GM23338 (cell line): ENCODE results near the gene RPL27. TPM values are rescaled to one million over a fixed set of nuclear protein-coding genes. Genes with fewer than 3 reads are reported as not detected.

Experiments used
- ATAC-seq: fragments of 200-7000 bp; cut with Tn5 transposase; 3 replicates; pipeline ENCODE4 v1.9.1; 2020
- DNase-seq: peaks from one replicate; pipeline ENCODE4 v3.0.0-alpha.2; 2015; ENCODE audit warnings: low spot score
- H2AFZ ChIP-seq: fragments of 200-600 bp; sonication (generic); 2 replicates; pipeline ENCODE4 v1.8.0; 2016; ENCODE audit warnings: antibody characterized with exemption, mild to moderate bottlenecking, moderate library complexity
- H3F3A ChIP-seq: fragments of 200-600 bp; sonication (generic); replicated peaks from 2 replicates; pipeline ENCODE4 v1.8.0; 2017; ENCODE audit warnings: antibody characterized with exemption, mixed run types, low read depth
- H3K27ac ChIP-seq: fragments of 200-600 bp; sonication (generic); 2 replicates; pipeline ENCODE4 v1.6.1; 2016; ENCODE audit warnings: low read depth
- H3K27me3 ChIP-seq: fragments of 200-600 bp; sonication (generic); 2 replicates; pipeline ENCODE4 v1.8.0; 2016; ENCODE audit warnings: mild to moderate bottlenecking, mixed run types, moderate library complexity; ENCODE audit not compliant: insufficient read depth
- H3K36me3 ChIP-seq: fragments of 200-600 bp; sonication (generic); 2 replicates; pipeline ENCODE4 v1.8.0; 2016; ENCODE audit warnings: mild to moderate bottlenecking; ENCODE audit not compliant: insufficient read depth
- H3K4me1 ChIP-seq: fragments of 200-600 bp; sonication (generic); 2 replicates; pipeline ENCODE4 v1.8.0; 2016; ENCODE audit warnings: mild to moderate bottlenecking, moderate library complexity; ENCODE audit not compliant: insufficient read depth
- H3K4me2 ChIP-seq: fragments of 200-600 bp; sonication (generic); 2 replicates; pipeline ENCODE4 v1.7.1; 2017; ENCODE audit warnings: mixed run types
- H3K4me3 ChIP-seq: fragments of 200-600 bp; sonication (generic); 2 replicates; pipeline ENCODE4 v1.6.1; 2016; ENCODE audit warnings: mixed run types
- H3K79me2 ChIP-seq: fragments of 200-600 bp; sonication (generic); replicated peaks from 2 replicates; pipeline ENCODE4 v1.8.0; 2017; ENCODE audit warnings: mild to moderate bottlenecking; ENCODE audit not compliant: insufficient read depth
- H3K9me2 ChIP-seq: fragments of 200-600 bp; sonication (generic); 2 replicates; pipeline ENCODE4 v1.8.0; 2017; ENCODE audit not compliant: insufficient read depth
- H4K20me1 ChIP-seq: fragments of 200-600 bp; sonication (generic); replicated peaks from 2 replicates; pipeline ENCODE4 v1.8.0; 2017; ENCODE audit warnings: mild to moderate bottlenecking; ENCODE audit not compliant: insufficient read depth
- H3K27ac Mint-ChIP-seq: 2 replicates; pipeline ENCODE4 v1.8.0; 2020; ENCODE audit warnings: inconsistent platforms, mild to moderate bottlenecking, moderate library complexity, mixed read lengths
- H3K27me3 Mint-ChIP-seq: 3 replicates; pipeline ENCODE4 v1.8.0; 2022; ENCODE audit warnings: low read depth, mild to moderate bottlenecking, moderate library complexity, mixed read lengths, inconsistent platforms; ENCODE audit not compliant: insufficient read depth, poor library complexity
- H3K36me3 Mint-ChIP-seq: 3 replicates; pipeline ENCODE4 v1.8.0; 2021; ENCODE audit warnings: low read depth, mild to moderate bottlenecking, inconsistent platforms, moderate library complexity, mixed read lengths
- H3K4me1 Mint-ChIP-seq: 3 replicates; pipeline ENCODE4 v1.8.0; 2020; ENCODE audit warnings: mild to moderate bottlenecking, inconsistent platforms, mixed read lengths
- H3K4me3 Mint-ChIP-seq: 3 replicates; pipeline ENCODE4 v1.8.0; 2021; ENCODE audit warnings: moderate library complexity, mild to moderate bottlenecking, inconsistent platforms, mixed read lengths
- H3K9me3 Mint-ChIP-seq: 3 replicates; pipeline ENCODE4 v1.8.0; 2020; ENCODE audit warnings: moderate library complexity, mild to moderate bottlenecking, inconsistent platforms, mixed read lengths
- CREB1 ChIP-seq: fragments of 250-450 bp; sonication (Bioruptor Pico); IDR thresholded peaks from 2 replicates; pipeline ENCODE4 v1.5.0; 2020; ENCODE audit warnings: low read depth, mild to moderate bottlenecking, moderate library complexity
- JUNB ChIP-seq: IDR thresholded peaks from one replicate; pipeline ENCODE4 v1.6.1; 2016; ENCODE audit warnings: antibody characterized with exemption; ENCODE audit not compliant: unreplicated experiment
- NANOG ChIP-seq: IDR thresholded peaks from 2 replicates; pipeline ENCODE4 v1.6.1; 2016; ENCODE audit warnings: antibody characterized with exemption, borderline replicate concordance
- POLR2AphosphoS5 ChIP-seq: IDR thresholded peaks from 2 replicates; pipeline ENCODE4 v1.6.1; 2016; ENCODE audit warnings: antibody characterized with exemption, low read depth
- ZNF114 ChIP-seq: fragments of 250-450 bp; sonication (Bioruptor Pico); IDR thresholded peaks from 2 replicates; pipeline ENCODE4 v1.5.0; 2020; ENCODE audit warnings: mild to moderate bottlenecking, moderate library complexity
- ZNF331 ChIP-seq: fragments of 250-450 bp; sonication (Bioruptor Pico); IDR thresholded peaks from 2 replicates; pipeline ENCODE4 v1.5.0; 2020; ENCODE audit warnings: low read depth, mild to moderate bottlenecking, moderate library complexity
- polyA plus RNA-seq: library from polyadenylated mRNA; unstranded; fragments of >200 nt; fragmentation: Nextera tagmentation; extraction: Ambion mirVana; gene quantifications from 2 replicates; pipeline ENCODE4 v1.2.1, GENCODE V29; 2016
- total RNA-seq: library from RNA; depleted of rRNA; stranded (reverse); fragments of >200 nt; shearing (Covaris generic); gene quantifications from 2 replicates; pipeline ENCODE4 v1.2.3, GENCODE V29; 2014
- TF ChIP-seq, protein P1 (sequence below), 2 experiments: fragments of 200-600 bp in 1 of 2; sonication (generic) in 1 of 2; conservative IDR thresholded peaks; 2 replicates each; pipeline versions ENCODE4 v1.5.1 to v1.6.1; 2016 to 2017; ENCODE audit warnings: antibody characterized with exemption in 2 of 2, low read depth in 2 of 2, mild to moderate bottlenecking in 2 of 2, moderate library complexity in 1 of 2
- TF ChIP-seq, protein P2 (sequence below): fragments of 250-450 bp; sonication (Bioruptor Pico); IDR thresholded peaks from 2 replicates; pipeline ENCODE4 v1.5.0; 2020; ENCODE audit warnings: mild to moderate bottlenecking, moderate library complexity
- TF ChIP-seq, protein P3 (sequence below): IDR thresholded peaks from 2 replicates; pipeline ENCODE4 v1.6.1; 2016; ENCODE audit warnings: antibody characterized with exemption

Gene RPL27
- total and polyA plus RNA-seq, 2 experiments from 2014 or later: 1,784 to 2,722 TPM

DNA sequence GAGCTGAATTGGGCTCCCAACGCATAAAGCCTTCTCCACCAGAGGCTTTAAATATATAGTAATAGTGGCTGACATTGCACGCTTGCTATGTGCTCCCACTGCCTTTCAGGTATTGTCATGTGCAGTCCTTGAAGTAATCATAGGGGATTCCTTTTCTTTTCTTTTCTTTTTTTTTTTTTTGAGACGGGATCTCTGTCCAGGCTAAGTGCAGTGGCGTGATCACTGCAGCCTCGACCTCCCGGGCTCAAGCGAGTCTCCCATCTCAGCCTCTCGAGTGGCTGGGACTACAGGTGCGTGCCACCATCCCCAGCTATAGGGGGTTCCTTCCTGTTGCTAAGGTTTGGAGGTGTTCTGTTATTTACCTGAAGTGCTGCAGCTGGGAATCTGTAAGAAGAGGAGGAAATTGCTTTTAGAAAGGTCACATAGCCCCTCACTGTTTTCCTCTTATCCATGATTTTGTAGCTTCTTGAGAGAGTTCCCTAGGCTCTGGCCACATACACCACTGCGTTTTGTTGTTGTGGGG lies 845 bp downstream of the RPL27 start:
- peaks cover 37% of the 10 kb centered on the region for H4K20me1 ChIP-seq
- DNase-seq (no peak), ATAC-seq (no peak)
- Mint-ChIP-seq H3K27me3 (peaks cover 28% of the 10 kb centered on the region), H3K4me3 (peak overlapping the region; percentile 98), H3K4me1 (peaks cover 17% of the 10 kb centered on the region), H3K9me3 (no peaks in the 10 kb centered on the region), H3K27ac (peak overlapping the region; percentile 99), H3K36me3 (peaks cover 61% of the 10 kb centered on the region)
- TF ChIP-seq POLR2AphosphoS5: no peak
- TF ChIP-seq, protein P1, sequence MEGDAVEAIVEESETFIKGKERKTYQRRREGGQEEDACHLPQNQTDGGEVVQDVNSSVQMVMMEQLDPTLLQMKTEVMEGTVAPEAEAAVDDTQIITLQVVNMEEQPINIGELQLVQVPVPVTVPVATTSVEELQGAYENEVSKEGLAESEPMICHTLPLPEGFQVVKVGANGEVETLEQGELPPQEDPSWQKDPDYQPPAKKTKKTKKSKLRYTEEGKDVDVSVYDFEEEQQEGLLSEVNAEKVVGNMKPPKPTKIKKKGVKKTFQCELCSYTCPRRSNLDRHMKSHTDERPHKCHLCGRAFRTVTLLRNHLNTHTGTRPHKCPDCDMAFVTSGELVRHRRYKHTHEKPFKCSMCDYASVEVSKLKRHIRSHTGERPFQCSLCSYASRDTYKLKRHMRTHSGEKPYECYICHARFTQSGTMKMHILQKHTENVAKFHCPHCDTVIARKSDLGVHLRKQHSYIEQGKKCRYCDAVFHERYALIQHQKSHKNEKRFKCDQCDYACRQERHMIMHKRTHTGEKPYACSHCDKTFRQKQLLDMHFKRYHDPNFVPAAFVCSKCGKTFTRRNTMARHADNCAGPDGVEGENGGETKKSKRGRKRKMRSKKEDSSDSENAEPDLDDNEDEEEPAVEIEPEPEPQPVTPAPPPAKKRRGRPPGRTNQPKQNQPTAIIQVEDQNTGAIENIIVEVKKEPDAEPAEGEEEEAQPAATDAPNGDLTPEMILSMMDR (conservative IDR thresholded peaks at IDR 0.05; ENCODE audit: low read depth in 2 of 2): no peak
- TF ChIP-seq ZNF114 (CRISPR knock-in tag): no peak
- no peak for TF ChIP-seq ZNF331 (CRISPR knock-in tag)
- TF ChIP-seq, protein P2, sequence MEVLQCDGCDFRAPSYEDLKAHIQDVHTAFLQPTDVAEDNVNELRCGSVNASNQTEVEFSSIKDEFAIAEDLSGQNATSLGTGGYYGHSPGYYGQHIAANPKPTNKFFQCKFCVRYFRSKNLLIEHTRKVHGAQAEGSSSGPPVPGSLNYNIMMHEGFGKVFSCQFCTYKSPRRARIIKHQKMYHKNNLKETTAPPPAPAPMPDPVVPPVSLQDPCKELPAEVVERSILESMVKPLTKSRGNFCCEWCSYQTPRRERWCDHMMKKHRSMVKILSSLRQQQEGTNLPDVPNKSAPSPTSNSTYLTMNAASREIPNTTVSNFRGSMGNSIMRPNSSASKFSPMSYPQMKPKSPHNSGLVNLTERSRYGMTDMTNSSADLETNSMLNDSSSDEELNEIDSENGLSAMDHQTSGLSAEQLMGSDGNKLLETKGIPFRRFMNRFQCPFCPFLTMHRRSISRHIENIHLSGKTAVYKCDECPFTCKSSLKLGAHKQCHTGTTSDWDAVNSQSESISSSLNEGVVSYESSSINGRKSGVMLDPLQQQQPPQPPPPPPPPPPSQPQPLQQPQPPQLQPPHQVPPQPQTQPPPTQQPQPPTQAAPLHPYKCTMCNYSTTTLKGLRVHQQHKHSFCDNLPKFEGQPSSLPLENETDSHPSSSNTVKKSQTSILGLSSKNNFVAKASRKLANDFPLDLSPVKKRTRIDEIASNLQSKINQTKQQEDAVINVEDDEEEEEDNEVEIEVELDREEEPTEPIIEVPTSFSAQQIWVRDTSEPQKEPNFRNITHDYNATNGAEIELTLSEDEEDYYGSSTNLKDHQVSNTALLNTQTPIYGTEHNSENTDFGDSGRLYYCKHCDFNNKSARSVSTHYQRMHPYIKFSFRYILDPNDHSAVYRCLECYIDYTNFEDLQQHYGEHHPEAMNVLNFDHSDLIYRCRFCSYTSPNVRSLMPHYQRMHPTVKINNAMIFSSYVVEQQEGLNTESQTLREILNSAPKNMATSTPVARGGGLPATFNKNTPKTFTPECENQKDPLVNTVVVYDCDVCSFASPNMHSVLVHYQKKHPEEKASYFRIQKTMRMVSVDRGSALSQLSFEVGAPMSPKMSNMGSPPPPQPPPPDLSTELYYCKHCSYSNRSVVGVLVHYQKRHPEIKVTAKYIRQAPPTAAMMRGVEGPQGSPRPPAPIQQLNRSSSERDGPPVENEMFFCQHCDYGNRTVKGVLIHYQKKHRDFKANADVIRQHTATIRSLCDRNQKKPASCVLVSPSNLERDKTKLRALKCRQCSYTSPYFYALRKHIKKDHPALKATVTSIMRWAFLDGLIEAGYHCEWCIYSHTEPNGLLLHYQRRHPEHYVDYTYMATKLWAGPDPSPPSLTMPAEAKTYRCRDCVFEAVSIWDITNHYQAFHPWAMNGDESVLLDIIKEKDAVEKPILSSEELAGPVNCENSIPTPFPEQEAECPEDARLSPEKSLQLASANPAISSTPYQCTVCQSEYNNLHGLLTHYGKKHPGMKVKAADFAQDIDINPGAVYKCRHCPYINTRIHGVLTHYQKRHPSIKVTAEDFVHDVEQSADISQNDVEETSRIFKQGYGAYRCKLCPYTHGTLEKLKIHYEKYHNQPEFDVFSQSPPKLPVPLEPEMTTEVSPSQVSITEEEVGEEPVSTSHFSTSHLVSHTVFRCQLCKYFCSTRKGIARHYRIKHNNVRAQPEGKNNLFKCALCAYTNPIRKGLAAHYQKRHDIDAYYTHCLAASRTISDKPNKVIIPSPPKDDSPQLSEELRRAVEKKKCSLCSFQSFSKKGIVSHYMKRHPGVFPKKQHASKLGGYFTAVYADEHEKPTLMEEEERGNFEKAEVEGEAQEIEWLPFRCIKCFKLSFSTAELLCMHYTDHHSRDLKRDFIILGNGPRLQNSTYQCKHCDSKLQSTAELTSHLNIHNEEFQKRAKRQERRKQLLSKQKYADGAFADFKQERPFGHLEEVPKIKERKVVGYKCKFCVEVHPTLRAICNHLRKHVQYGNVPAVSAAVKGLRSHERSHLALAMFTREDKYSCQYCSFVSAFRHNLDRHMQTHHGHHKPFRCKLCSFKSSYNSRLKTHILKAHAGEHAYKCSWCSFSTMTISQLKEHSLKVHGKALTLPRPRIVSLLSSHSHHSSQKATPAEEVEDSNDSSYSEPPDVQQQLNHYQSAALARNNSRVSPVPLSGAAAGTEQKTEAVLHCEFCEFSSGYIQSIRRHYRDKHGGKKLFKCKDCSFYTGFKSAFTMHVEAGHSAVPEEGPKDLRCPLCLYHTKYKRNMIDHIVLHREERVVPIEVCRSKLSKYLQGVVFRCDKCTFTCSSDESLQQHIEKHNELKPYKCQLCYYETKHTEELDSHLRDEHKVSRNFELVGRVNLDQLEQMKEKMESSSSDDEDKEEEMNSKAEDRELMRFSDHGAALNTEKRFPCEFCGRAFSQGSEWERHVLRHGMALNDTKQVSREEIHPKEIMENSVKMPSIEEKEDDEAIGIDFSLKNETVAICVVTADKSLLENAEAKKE (CRISPR knock-in tag): no peak
- TF ChIP-seq JUNB: no peak
- no peak for TF ChIP-seq NANOG
- TF ChIP-seq CREB1 (CRISPR knock-in tag): no peak
- TF ChIP-seq, protein P3, sequence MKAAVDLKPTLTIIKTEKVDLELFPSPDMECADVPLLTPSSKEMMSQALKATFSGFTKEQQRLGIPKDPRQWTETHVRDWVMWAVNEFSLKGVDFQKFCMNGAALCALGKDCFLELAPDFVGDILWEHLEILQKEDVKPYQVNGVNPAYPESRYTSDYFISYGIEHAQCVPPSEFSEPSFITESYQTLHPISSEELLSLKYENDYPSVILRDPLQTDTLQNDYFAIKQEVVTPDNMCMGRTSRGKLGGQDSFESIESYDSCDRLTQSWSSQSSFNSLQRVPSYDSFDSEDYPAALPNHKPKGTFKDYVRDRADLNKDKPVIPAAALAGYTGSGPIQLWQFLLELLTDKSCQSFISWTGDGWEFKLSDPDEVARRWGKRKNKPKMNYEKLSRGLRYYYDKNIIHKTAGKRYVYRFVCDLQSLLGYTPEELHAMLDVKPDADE: no peak
- H3K27me3 ChIP-seq: no peaks in the 10 kb centered on the region
- H3K36me3 ChIP-seq: peaks cover 50% of the 10 kb centered on the region
- H3K4me1 ChIP-seq: peaks cover 13% of the 10 kb centered on the region
- no peak overlapping the region for H2AFZ ChIP-seq
- H3F3A ChIP-seq: peaks cover 56% of the 10 kb centered on the region
- H3K79me2 ChIP-seq: peaks cover 21% of the 10 kb centered on the region
- H3K4me3 ChIP-seq: peak overlapping the region; percentile 73
- peak overlapping the region; percentile 99 for H3K4me2 ChIP-seq
- H3K27ac ChIP-seq: peak overlapping the region; percentile 88
- no peaks in the 10 kb centered on the region for H3K9me2 ChIP-seq
